CD4-positive, alpha-beta T cell treated with Interleukin-4 for 4 hours (primary cell): ENCODE data around the gene OGFRL1.

Source experiments
- DNase-seq: peaks from one replicate; pipeline ENCODE4 v3.0.0-alpha.2; 2020

Gene OGFRL1

DNA sequence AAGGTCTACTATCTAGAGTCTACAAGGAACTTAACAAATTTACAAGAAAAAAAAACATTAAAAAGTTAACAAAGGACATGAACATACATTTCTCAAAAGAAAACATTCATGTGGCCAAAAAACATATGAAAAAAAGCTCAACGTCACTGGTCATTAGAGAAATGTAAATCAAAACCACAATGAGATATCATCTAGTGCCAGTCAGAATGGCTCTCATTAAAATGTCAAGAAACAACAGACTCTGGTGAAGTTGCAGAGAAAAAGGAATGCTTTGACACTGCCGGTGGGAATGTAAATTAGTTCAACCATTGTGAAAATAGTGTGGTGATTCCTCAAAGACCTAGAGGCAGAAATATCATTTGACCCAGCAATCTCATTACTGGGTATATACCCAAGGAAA is 48.3 kb downstream of the OGFRL1 start:
- DNase-seq, result no peak

- no peak for DNase-seq
Observed at GRCh38 chr6:71338540-71339316, 50.1 kb downstream of the OGFRL1 start.

GRCh38 chr6:71342772-71343171 is 54.2 kb downstream of the OGFRL1 start:
- DNase-seq, result no peak

DNA sequence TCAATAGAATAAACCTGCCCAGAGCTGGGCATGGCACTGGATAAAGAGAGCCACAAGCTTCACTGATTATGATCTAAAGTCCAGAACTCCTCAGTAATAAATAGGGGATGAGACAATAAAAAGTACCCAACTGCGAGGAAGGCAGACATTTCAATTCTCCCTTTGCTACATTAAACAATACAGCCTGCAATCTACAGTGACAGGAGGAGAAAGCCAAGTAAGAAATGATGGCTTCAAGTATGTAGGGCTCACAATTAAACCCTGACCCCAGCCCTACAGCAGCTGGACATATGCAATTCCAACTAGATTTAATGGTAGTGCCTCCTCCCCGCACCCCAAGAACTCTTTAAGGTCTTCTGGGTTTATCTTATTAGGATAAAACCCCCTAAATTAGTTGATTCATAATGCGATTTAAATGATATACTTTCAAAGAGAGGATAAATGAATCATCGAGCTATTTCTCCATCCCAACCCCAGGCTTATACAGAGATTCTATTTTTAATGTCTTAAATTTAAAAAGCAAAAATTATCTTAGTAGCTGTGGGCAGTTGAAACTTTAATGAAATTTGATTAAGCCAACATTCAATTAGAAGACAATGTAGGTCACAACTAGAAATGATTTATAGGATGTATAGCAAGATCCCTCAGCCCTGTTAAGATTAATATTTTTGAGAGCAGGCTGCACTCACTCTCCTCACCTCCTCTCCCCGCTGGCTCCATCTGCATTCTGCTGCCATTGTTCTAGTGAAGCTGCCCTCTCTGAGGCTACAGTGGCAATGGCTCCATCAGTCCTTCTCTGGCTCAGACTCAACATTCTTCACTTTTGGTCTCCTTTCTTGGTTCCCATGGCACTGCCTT is 57.1 kb downstream of the OGFRL1 start:
- DNase-seq, result no peak

GRCh38 chr6:71346334-71346694 is 57.7 kb downstream of the OGFRL1 start:
- no peak for DNase-seq

GRCh38 chr6:71347119-71347518 is 58.5 kb downstream of the OGFRL1 start:
- DNase-seq, result no peak

- peak; percentile 43 for DNase-seq
Observed at GRCh38 chr6:71349395-71349794, 60.8 kb downstream of the OGFRL1 start.

- no peak for DNase-seq
Observed at GRCh38 chr6:71349976-71350615, 61.5 kb downstream of the OGFRL1 start.

- no peak for DNase-seq
Observed at GRCh38 chr6:71351190-71351589, 62.6 kb downstream of the OGFRL1 start.
